DMS79 treated with DMSO at 0.1 percent for 48 hours (cell line): ENCODE data around the gene CACNA1D.
"Not testable (repeated sequence)": the region's sequence is repeated elsewhere in the genome, so short reads cannot be mapped to it uniquely, and the experiment has no call there.

Experiments used
- DNase-seq: peaks from one replicate; lab custom pipeline; 2025; lab: John Stamatoyannopoulos, UW

CACNA1D gene

DNA sequence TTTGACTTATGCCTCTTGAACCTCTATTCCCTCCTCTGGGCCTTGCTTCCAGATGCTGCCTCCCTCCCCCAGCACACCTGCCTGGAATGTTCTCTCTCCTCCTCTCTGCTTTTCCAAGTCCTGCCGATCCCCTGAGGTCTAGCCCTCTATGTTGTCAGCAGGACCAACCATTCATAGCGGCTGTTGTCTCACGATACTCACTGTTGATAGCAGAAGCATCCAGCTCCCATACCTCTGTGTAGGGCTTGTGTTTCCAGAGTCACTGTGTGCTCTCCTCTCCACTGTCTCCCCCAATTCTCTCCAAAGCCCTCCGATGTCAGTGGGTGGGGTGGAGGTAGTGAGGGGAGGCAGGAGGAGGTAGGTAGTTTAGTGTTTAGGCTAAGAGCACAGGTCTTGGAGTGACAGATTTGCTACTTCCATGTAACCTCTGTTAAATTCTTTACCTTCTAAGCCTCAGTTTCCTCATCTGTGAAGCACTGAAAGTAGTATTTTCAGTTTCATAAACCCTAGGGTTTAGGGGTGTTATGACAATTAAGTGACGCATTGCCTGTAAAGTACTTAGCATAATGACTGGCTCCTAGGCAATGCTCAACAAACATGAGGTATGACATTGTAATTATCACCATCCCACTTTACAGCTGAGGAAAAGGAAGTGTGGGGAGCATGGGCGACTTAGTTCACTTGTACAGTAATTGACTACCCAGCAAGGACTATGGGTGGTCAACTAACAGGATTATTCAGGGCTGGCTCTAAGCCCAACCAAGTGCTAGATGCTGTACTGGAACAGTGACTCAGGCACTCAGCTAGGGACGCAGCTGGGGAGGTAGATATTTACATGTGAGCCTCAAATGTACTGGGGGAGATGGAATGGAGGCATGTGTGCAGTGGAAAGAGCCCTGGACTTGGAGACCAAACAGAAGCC lies 122.8 kb downstream of the CACNA1D start:
- no peak for DNase-seq

DNA sequence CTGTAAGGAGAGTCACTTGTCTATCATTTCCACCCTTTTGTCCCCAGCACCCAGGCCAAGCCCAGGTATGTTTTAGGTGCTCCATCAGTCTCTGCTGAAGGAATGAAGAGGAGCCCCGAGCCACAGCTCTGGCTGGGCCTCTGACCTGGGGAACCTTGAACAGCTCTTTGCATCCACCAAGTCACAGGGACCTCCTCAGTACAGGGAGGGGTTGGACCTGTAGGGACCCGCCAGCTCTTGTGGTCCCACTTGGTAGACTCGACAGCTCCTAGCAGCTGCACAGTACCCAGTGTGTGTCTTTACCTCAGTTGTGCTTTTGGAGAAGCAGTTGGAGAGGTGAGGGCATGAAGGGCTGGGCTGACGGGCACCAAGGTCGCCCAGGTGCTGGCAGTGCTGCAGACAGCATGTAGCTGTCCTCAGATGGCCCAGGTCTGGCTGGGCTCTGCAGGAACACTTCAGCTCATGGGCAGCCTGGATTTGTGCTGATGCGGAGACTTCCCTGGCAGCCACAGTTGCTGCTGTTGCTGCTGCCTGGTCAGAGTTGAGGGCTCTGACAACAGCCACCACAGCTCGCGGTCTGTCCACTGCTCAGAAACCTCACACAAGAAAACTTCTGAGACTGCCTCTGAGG lies 123.6 kb downstream of the CACNA1D start:
- DNase-seq = no peak

DNA sequence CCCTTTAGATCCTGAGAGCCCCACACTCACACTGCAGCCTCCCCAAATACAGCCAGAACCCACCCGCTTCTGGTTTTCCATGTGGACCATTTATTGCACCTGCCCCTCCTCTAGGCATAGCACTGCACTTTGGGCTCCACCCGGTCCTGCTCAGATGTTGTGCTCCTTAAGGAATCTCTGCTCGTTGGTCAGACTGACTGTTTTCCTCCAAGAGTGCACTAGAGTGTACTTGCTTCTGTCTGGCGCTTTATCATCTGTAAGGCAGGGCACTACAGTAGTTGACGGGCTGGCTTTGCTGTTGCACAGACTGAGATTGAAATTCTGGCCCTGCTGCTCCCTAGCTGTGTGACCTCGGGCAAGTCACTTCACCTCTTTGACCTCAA lies 124.1 kb downstream of the CACNA1D start:
- DNase-seq = no peak

DNA sequence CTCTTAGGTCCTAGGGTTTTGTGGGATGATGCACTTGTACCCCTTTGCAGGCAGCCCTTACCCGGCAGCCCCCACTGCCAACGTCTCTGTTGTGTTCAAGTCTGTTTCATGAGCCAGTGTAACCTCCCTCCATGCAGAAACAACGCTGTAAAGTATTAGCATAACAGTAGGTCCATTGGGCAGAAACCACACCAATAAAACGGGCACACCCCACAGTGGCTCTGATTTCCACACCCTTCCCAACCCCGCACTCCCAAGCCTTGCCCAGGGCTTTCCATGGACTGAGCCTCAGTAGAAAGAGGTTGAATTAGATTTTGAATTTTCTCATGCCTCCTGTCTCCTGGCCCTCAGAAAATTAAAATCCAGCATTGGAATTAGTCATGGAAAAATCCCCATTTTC lies 124.5 kb downstream of the CACNA1D start:
- no peak for DNase-seq

DNA sequence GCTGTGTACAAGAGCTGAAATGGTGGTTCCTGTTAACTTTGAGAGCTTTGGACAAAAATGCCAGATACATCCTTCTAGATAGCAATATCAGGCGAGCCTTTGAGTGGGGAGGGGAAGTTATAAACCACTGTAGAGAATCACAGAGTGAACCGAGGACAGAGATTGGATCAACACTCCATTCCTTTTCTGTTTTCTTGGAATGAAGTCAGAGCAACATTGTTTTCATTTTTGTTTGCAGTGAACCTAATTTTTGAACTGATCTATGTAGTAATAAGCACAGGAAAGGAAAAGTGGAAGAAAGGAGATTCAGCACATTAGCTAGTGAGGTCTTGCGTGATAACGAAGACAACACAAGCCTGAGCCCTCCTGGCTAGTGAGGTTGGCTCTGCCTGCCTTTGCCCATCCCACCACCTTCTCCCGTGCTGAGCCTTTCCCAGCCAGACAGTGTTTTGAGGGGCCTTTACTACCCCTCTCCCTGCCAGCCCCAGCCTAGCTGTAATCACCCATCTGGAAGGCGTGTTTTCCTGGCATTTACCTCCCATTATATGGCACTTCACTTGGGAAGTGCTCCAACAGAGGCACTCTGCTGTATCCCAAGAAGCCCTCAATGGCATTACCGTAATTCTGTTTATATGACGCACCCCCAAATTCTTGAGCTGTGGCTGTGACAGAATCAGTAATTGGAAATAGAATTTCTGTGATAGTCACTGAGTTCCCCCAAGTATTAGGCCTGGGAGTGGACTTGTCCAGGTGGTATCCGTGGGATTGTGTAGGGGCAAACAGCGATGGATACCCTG lies 129.8 kb downstream of the CACNA1D start:
- DNase-seq = peak; percentile 17

DNA sequence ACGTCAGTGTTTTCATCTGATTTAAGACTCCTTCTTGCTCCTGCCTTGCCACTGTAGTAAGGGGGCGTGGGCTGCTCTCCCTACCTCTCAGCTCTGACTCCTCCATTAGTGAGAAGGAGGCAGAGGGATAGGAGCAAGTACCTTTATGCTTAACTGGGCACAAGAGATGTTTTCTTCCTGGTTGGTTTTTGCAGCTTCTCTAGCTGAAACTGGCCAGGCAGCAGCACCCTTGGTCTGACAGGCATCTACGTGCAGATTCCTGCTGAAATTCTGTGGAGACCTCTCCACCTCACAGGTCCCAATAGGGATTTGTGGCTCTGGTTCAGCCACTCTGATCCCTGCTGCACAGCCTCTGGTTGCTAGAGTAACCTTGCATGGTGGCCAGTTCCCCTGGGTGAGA lies 132.5 kb downstream of the CACNA1D start:
- DNase-seq = no peak

DNA sequence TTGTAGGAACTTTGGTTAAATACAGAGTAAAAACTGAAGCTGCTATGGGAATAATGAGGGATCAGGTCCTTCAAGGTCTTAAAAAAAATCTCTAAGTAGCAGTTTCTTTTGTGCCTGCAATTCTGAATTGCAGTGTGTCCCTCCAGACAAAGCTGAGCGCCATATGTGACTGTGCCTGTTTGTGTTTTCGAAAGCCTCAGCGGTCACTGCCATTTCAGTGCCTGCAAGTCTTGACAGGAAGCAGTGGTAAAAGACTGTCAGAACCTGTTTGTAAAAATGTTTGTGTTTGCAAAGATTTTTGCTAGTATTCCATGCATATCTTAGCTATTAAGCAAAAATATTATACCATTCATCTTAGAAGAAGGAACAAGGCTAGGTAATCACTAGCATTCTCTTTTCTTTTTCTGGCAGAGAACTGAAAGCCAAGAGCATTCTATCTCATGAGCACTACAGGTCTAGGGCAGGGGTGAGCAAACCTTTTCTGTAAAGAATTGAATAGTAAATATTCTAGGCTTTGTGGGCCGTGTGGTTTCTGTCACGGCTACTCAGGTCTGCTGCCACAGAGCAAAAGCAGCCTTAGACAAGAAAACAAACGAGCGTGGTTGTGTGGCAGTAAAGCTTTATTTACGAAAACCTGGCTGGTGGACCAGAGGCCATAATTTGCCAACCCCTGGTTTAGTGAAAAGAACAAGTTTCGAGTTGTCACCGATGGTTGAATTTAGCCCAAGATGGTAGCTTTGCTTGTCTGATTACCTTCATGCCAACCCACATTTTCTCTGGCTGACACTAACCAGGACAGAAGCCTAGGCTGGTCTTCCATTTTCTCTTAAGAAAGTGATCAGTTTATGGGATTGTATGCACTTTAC lies 134.4 kb downstream of the CACNA1D start:
- DNase-seq = peak; percentile 18

DNA sequence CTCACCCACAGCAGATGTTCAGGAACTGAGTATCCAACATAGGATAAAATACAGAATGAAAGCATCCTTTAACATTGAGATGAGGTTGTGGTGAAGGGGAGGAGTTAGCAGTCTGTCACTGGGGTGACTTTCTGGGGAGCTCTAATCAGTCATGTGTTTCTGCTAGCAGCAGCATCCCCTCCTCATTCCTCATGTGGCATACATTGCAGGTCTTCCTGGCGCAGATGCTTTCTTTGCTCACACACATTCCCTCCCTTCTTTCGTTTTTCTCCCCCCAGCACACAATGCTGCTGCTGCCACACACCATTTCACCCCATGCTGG lies 135.0 kb downstream of the CACNA1D start:
- DNase-seq = no peak

DNA sequence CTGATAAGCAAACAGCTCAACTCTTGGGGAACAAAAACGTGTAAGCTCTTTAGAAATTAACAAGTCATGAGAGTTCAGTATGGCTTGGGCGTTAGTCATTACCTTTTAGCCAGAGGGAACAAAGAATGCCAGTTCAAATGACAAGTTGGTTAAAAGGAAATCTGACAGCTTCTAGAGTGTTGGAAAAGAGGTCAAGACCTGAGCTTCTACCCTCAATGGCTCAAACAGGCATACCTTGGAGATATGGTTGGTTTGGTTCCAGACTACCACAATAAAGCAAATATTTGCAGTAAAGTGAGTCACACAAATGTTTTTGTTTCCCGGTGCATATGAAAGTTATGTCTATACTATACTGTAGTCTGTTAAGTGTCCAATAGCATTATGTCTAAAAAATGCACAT lies 136.1 kb downstream of the CACNA1D start:
- DNase-seq = no peak

DNA sequence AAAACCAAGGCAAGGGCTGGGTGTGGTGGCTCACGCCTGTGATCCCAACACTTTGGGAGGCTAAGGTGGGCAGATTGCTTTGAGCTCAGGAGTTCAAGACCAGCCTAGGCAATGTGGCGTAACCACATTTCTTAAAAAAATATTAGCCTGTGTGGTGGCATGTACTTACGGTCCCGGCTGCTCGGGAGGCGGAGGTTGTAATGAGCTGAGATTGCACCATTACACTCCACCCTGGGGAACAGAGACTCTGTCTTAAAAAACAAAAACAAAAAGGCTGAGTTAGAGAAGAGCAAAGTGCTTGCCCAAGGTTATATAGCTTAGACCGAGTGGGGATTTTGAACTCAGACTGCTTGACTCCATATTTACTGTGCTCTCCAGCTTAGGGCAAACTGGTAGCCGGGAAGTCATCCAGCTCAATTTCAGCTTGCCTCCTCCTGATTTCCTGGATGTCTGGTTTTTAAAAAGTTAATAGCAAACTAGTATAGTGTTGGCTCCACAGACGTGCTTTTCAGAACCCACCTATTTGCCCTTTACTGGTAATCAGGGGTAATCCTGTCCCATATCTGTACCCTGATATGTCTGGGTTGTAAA lies 138.9 kb downstream of the CACNA1D start:
- no peak for DNase-seq

DNA sequence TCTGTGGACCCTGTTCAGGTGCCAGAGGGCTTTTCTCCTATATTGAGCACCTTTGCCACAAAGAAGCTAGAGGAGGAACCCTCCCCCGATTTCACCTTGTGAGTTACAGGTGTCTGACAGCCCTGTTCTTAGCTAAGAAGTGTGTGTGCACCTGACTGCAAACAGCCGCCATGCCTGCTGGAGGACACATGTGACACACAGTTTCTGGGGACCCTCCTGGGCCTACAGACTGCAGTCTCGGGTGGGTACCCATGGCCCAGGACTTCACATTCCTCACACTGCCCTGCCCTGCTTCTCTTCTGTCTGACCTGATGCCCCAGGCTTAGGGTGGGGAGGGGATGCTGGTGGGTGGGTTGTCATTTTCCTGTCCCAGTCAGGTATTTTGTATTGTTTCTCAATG lies 140.6 kb downstream of the CACNA1D start:
- no peak for DNase-seq

DNA sequence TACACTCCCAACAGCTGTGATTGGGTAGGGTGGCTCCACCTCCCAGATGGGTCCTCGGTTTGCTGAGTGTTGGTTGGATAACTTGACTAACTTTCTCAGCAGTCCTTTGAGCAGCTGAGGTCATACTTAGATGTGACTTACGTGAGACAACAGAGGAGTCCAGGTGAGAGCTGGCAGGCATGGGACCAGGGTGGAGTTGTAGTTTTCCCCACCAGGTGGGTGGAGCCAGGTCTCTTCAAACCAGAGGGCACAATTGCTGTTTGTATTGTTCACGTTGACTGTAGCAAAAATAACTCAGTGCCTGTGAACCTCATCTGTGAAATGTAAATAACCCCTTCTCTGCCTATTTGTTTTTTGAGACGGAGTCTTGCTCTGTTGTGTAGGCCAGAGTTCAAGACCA lies 144.4 kb downstream of the CACNA1D start:
- DNase-seq = not testable (repeated sequence)

DNA sequence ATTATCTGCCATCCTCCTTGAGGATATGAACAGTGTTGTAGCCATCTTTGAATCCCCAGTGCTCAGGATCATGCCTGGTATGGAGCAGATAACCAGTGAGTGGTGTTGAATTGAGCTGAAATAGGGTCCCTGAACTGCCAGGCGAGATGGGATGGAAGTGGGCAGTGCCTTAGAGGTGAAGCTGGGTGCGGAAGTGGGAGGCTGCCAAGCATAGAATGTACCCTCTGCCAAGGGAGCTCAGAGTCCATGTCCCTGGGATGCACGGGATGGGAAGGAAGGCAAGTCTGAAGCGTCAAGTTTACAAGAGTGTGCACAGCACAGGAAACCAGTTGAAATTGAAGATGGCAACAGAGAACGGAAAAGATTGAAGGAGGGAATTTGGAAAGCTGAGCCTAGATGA lies 147.0 kb downstream of the CACNA1D start:
- no peak for DNase-seq

DNA sequence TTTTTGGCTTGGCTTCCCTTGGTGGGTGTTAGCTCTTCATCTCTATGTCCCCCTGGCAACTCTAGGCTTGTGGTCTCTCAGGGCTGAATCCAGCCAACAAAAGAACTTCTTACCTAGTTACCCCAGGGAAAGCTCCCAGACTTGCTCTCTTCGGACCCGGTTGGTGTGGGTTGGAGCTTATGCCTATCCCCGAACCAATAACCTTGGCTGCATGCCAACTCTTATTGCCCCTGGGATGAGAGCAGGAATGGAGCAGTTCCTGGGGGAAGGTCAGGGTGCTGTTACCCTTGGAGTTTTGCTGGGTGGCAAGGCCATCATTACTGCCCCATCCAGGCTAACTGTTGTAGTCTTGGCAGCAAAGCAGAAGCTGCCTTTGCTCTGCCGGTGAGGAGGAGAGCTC lies 147.8 kb downstream of the CACNA1D start:
- no peak for DNase-seq

DNA sequence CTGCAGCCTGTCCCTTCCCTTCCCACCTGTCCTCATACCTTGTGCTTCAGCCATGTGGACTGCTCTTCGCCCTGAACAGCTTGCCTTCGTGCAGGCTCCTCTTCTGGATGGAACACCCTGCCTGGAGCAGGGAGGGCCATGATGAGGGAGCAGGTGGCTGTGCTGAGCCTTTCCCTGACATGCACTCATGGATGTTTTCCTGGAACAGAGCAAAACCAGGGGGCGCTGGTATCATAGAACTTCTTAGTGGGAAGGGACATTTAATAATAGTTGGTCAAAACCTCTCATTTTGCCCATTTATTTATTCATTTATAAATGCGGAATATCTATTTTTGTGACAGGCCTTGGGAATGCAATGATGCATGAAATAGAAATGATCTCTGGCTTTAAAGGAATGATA lies 149.3 kb downstream of the CACNA1D start:
- DNase-seq = no peak

DNA sequence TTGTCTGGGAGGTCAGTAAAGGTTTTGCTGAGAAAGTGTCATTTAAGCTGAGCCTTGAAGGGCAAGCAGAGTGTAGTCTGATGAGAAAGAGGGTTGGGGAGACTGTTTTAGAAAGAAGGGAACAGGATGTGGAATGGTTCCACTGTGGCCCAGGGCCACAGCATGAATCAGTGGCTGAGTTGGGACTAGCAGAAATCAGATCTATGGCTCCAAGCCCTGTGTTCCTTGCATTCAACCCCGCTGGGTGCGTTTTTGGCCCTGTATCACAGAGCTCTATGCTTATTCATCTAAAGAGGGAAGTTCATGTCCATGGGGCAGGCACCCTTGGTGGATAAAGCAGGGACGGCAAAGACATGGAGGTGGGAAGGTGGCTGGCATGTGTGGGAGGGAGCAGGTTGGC lies 151.3 kb downstream of the CACNA1D start:
- no peak for DNase-seq

DNA sequence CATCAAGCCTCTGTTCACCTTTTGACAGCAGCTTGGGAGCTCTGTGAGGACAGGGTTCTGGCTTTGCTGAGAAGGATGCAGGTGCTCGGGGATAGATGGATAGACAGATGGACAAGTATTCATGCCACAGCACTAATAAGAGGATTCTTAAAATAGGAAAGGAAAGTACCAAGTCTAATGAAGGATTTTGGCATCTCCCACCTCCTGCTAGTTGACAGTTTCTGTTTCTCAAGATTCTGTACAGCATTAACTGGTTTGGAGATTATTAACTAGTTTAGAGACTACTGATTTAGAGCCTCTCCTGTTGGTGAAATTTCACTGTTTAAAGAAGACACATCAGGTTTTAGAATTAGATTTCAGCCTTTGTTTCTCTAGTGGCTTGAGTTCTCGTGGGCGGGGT lies 152.3 kb downstream of the CACNA1D start:
- no peak for DNase-seq

DNA sequence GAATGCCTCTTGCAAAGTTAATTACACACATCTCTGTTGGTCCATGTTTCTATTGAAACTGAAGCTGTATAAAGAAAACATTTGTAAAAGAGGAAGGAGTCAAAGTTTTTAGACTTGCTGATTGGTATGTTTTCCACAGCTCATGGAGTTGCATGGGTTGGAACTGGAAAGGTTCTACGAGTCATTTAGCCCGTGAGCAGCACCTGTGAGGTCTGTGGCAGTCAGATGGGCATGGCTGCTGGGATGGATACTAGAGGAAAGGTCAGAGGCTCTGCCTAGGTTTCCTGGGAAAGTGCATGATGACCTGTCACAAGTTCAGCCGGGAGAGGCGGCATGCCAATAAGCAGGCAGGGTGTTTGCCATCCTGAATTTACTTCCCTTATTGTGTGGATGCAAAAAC lies 155.4 kb downstream of the CACNA1D start:
- no peak for DNase-seq

DNA sequence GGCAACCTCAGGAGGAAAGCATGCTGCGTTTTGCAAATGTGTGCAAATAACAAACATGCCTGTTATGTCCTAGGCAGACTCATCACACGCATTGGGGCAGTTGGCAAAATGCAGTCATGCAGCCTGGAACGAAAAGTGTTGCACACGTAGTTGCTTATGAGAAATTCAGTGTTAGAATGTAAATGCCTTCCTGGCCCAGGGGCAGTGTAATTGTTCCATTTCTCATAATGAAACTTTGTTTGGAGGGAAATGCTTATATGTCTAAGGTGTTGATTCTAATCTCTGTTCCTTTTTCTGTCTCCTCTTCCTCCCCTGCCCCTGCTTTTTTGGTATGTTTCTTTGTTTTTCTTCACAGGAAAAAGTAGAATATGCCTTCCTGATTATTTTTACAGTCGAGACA lies 156.0 kb downstream of the CACNA1D start:
- no peak for DNase-seq

DNA sequence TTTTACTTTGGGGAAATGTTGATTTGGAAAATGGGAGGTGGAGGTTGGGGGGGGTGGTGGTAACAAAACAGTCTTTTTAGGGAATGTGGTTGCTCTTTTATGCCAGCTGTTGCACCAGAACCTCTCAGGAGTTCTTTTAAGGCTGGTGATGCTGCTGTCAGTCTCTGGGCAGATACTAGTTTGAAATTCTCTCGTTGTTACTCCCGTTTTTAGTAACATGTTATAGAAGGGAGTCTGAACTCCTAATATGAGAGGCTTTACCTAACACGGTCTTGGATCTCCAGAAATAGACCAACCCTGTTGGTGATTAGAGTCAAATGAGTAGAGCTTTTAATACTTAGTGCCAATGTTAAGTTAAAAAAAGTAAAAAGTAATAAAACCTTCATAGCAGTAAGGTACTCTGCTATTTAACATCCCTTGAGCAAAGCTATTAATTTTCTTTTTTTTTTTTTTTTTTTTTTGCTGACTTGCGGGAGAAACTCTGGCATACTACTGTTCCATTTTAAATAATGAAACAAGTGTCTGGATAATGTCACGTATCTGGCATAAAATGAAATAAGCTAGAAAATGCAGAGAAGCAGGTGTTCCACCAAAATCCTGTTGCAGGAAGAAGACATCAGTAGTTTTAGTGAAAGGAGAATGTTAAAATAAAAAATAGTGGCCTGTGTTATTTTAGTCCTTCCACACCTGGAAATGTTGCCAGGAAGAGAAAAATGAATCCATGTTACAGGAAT lies 156.7 kb downstream of the CACNA1D start:
- DNase-seq = no peak

DNA sequence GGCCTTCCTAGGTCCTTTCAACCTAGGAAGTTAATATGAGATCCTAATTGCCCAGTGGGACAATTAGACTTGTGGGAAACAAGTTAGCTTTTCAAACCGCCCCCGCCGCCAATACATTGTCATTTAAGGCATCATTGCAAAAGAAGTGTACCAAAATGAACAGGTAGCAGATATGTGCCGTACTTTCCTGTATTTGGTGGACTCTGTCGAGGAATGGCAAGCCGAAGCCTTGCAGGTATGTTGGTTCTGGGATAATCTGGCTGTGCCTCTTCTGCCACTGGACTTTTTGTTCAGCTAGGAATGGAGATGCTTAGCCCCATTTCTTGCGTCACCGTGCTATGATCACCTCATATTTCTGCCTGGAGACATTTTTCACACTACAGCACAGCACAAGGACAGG lies 157.5 kb downstream of the CACNA1D start:
- no peak for DNase-seq
